DND-41 (cell line): ENCODE data around the gene PGM5.

Experiments
- ATAC-seq: fragments of 200-7000 bp; cut with Tn5 transposase; 3 replicates; pipeline ENCODE4 v1.9.1; 2021; ENCODE audit warnings: low read depth; ENCODE audit not compliant: insufficient read depth
- DNase-seq: peaks from one replicate; pipeline ENCODE4 v3.0.0-alpha.2; 2020
- H2AFZ ChIP-seq: 2 replicates; pipeline ENCODE4 v1.6.0; 2012; ENCODE audit warnings: low read depth, low read length
- H3K27ac ChIP-seq: 2 replicates; pipeline ENCODE4 v1.5.1; 2012; ENCODE audit warnings: low read length, inconsistent platforms
- H3K27me3 ChIP-seq: fragments of 200-600 bp; sonication (generic); 2 replicates; pipeline ENCODE4 v1.6.0; 2012; ENCODE audit warnings: low read length, mild to moderate bottlenecking, inconsistent platforms; ENCODE audit not compliant: insufficient read depth, poor library complexity
- H3K36me3 ChIP-seq: 2 replicates; pipeline ENCODE4 v1.5.1; 2012; ENCODE audit warnings: low read length, inconsistent platforms; ENCODE audit not compliant: insufficient read depth
- H3K4me1 ChIP-seq: 2 replicates; pipeline ENCODE4 v1.5.1; 2012; ENCODE audit warnings: mild to moderate bottlenecking, low read length; ENCODE audit not compliant: insufficient read depth
- H3K4me2 ChIP-seq: 2 replicates; pipeline ENCODE4 v1.6.0; 2012; ENCODE audit warnings: mild to moderate bottlenecking, moderate library complexity, low read length, inconsistent platforms; ENCODE audit not compliant: insufficient read depth
- H3K4me3 ChIP-seq, 2 experiments: fragments of 200-600 bp in 1 of 2; shearing (Covaris generic) in 1 of 2; 2 replicates each; pipeline ENCODE4 v1.5.1; 2012 to 2016; ENCODE audit warnings: inconsistent platforms in 2 of 2, low read length in 2 of 2, mild to moderate bottlenecking in 2 of 2, low read depth in 1 of 2, moderate library complexity in 1 of 2
- H3K79me2 ChIP-seq: 2 replicates; pipeline ENCODE4 v1.6.0; 2012; ENCODE audit warnings: low read length, inconsistent platforms; ENCODE audit not compliant: insufficient read depth
- H3K9ac ChIP-seq: 2 replicates; pipeline ENCODE4 v1.6.0; 2012; ENCODE audit warnings: low read depth, mild to moderate bottlenecking, inconsistent platforms, low read length, moderate library complexity
- H3K9me3 ChIP-seq: 2 replicates; pipeline ENCODE4 v1.5.1; 2012; ENCODE audit warnings: low read length, moderate library complexity, mild to moderate bottlenecking, inconsistent platforms; ENCODE audit not compliant: insufficient read depth, severe bottlenecking
- H4K20me1 ChIP-seq: 2 replicates; pipeline ENCODE4 v1.6.0; 2012; ENCODE audit warnings: low read length; ENCODE audit not compliant: insufficient read depth
- EZH2 ChIP-seq: IDR thresholded peaks from 3 replicates; pipeline ENCODE4 v1.6.1; 2012; ENCODE audit warnings: borderline replicate concordance, low read depth, mild to moderate bottlenecking, moderate library complexity, low read length, inconsistent platforms; ENCODE audit not compliant: severe bottlenecking
- TF ChIP-seq, protein P1 (sequence below): IDR thresholded peaks from 2 replicates; pipeline ENCODE4 v1.5.1; 2012; ENCODE audit warnings: borderline replicate concordance, low read length, moderate library complexity, mild to moderate bottlenecking; ENCODE audit not compliant: poor library complexity, severe bottlenecking; ENCODE audit errors: extremely low read depth

The PGM5 gene

DNA sequence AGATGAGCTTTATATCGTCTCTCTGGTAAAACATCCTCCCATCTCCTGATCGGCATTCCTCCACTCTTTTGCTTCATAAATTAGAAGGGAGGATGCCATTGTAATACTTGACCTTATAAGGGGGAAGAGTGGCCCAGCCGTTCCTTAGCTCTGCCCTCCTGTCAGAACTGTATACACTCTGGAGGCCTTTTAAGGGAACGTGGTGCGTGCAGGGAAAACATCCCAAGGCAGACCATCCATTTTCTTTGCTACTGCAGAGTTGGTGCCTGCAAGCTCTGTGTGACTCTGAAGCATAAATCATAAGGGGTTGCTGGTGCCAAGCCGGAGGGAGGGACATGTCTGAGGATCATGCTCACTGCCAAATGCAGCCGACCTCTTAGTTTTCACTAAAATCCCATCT, 90.4 kb downstream of the PGM5 start:
- no peak for ATAC-seq
- no peaks in the 10 kb centered on the region for H3K79me2 ChIP-seq
- no peak overlapping the region for H3K27ac ChIP-seq
- H4K20me1 ChIP-seq: no peaks in the 10 kb centered on the region
- no peaks in the 10 kb centered on the region for H3K4me1 ChIP-seq
- H3K36me3 ChIP-seq: no peaks in the 10 kb centered on the region
- no peak for DNase-seq
- no peaks in the 10 kb centered on the region for H3K9me3 ChIP-seq
- TF ChIP-seq, protein P1, sequence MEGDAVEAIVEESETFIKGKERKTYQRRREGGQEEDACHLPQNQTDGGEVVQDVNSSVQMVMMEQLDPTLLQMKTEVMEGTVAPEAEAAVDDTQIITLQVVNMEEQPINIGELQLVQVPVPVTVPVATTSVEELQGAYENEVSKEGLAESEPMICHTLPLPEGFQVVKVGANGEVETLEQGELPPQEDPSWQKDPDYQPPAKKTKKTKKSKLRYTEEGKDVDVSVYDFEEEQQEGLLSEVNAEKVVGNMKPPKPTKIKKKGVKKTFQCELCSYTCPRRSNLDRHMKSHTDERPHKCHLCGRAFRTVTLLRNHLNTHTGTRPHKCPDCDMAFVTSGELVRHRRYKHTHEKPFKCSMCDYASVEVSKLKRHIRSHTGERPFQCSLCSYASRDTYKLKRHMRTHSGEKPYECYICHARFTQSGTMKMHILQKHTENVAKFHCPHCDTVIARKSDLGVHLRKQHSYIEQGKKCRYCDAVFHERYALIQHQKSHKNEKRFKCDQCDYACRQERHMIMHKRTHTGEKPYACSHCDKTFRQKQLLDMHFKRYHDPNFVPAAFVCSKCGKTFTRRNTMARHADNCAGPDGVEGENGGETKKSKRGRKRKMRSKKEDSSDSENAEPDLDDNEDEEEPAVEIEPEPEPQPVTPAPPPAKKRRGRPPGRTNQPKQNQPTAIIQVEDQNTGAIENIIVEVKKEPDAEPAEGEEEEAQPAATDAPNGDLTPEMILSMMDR: no peak
- no peak for TF ChIP-seq EZH2
- no peak overlapping the region for H3K9ac ChIP-seq
- no peak overlapping the region for H3K4me2 ChIP-seq
- no peak overlapping the region for H2AFZ ChIP-seq
- no peak overlapping the region for H3K4me3 ChIP-seq
- no peaks in the 10 kb centered on the region for H3K27me3 ChIP-seq

DNA sequence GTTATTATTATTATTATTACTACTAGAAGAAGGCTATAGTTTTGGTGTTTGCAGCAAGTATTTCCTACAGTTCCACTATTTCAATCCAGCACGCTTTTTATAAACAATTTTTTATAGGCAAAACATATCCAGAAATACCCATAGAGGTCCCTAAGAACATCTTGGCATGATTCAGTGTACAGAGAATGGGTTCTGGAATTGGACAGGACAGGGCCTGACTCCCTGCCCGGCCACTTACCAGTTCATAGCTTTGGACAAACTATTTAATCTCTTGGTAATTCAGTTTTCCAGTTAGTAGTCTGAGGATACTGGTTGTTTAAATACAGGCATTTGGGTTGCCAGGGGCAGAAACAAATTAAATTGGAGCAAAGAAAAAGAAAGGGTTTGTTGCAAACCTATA, 91.2 kb downstream of the PGM5 start:
- no peaks in the 10 kb centered on the region for H3K9me3 ChIP-seq
- H3K4me3 ChIP-seq: no peak overlapping the region
- no peaks in the 10 kb centered on the region for H3K4me1 ChIP-seq
- H3K27me3 ChIP-seq: no peaks in the 10 kb centered on the region
- no peak overlapping the region for H3K27ac ChIP-seq
- no peaks in the 10 kb centered on the region for H4K20me1 ChIP-seq
- no peak overlapping the region for H2AFZ ChIP-seq
- no peaks in the 10 kb centered on the region for H3K36me3 ChIP-seq
- TF ChIP-seq, protein P1: no peak
- no peak for TF ChIP-seq EZH2
- H3K4me2 ChIP-seq: no peak overlapping the region
- no peaks in the 10 kb centered on the region for H3K79me2 ChIP-seq
- no peak for DNase-seq
- H3K9ac ChIP-seq: no peak overlapping the region
- no peak for ATAC-seq

DNA sequence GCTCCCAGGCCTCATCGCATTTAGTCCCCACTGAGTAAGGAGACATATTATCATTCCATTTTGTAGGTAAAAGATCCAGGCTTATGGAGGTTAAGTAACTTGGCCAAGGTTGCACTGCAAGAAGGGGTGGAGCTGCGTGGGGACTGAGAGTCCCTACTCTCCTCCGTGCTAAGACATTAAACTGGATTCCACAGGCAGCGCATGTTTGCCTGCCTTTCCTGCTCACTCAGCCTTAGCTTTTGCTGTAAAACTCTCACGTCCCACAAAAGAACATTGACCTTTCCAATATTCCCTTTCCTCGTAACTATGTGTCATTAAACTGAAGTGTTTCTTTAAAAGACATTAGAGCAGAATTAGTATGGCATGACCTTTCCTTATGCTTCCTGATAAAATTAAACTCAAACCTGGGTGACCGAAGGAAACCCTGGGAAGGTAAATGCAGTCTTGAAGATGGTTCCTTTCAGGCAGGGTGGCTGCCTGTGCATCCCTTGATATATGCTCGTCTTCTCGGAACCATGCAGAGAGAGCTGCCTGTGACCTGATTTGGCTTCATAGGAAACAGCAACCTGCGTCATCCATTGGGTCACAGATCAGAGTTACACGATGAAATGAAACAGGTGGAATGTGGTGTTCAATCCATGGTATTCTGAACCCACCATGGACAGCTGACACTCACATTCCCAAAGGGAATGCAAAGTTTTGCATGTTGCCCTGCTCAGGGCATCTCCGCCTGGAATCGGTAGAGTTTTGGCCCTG, 98.3 kb downstream of the PGM5 start:
- Histone ChIP-seq H3K4me3 (no peak overlapping the region), H3K9me3 (no peaks in the 10 kb centered on the region), H3K27me3 (no peaks in the 10 kb centered on the region), H3K9ac (no peak overlapping the region), H2AFZ (no peak overlapping the region), H3K4me1 (no peaks in the 10 kb centered on the region), H4K20me1 (no peaks in the 10 kb centered on the region), H3K4me2 (no peak overlapping the region), H3K36me3 (no peaks in the 10 kb centered on the region), H3K27ac (no peak overlapping the region), H3K79me2 (no peaks in the 10 kb centered on the region)
- no peak for ATAC-seq
- DNase-seq: no peak
- no peak for TF ChIP-seq EZH2
- TF ChIP-seq, protein P1: no peak

DNA sequence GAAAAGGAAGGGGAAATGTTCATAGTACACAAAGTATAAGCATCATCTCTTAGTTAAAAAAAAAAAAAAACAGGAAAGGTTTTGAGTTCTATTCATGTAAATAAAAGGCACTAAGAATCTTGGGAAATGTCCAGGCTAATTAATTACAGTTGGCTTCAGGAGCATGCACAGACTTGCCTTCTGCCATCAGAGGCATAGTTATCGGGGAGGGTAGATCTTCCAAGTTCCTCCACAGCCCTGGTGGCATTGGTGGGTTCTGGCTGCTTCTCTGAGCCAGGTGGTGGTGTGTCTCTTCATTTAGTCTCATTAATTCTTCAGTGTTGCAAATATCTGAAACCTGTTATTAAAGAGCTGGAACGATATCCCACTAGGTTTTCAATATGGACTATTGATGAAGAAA, 99.0 kb downstream of the PGM5 start:
- H2AFZ ChIP-seq: no peak overlapping the region
- no peaks in the 10 kb centered on the region for H3K9me3 ChIP-seq
- no peak for DNase-seq
- no peak for TF ChIP-seq EZH2
- TF ChIP-seq, protein P1: no peak
- H4K20me1 ChIP-seq: no peaks in the 10 kb centered on the region
- H3K4me2 ChIP-seq: no peak overlapping the region
- H3K9ac ChIP-seq: no peak overlapping the region
- no peaks in the 10 kb centered on the region for H3K36me3 ChIP-seq
- H3K4me3 ChIP-seq: no peak overlapping the region
- ATAC-seq: no peak
- H3K79me2 ChIP-seq: no peaks in the 10 kb centered on the region
- H3K27ac ChIP-seq: no peak overlapping the region
- H3K27me3 ChIP-seq: no peaks in the 10 kb centered on the region
- H3K4me1 ChIP-seq: no peaks in the 10 kb centered on the region
